Fibroblast of lung (primary cell): Measurements from ENCODE around the gene LACC1. TPM values are rescaled to one million over a fixed set of nuclear protein-coding genes. Genes with fewer than 3 reads are reported as not detected.

Experiments
- DNase-seq, 2 donors: peaks; one replicate each; pipeline versions ENCODE4 v3.0.0 to v3.0.0-alpha.2; 2010; ENCODE audit warnings: low read depth in 2 of 2
- H2AFZ ChIP-seq: 2 replicates; pipeline ENCODE4 v1.5.1; 2012; ENCODE audit warnings: low read length, control low read depth, inconsistent platforms
- H3K27ac ChIP-seq: 2 replicates; pipeline ENCODE4 v1.5.1; 2011; ENCODE audit warnings: low read length, control low read depth; ENCODE audit not compliant: insufficient read depth
- H3K27me3 ChIP-seq: 2 replicates; pipeline ENCODE4 v1.5.1; 2011; ENCODE audit warnings: mild to moderate bottlenecking, low read length; ENCODE audit not compliant: control insufficient read depth, insufficient read depth
- H3K36me3 ChIP-seq: 2 replicates; pipeline ENCODE4 v1.5.1; 2011; ENCODE audit warnings: low read length; ENCODE audit not compliant: control insufficient read depth, insufficient read depth
- H3K4me1 ChIP-seq: 2 replicates; pipeline ENCODE4 v1.5.1; 2011; ENCODE audit warnings: low read length; ENCODE audit not compliant: control insufficient read depth, insufficient read depth; ENCODE audit errors: extremely low read depth
- H3K4me2 ChIP-seq: 2 replicates; pipeline ENCODE4 v1.5.1; 2011; ENCODE audit warnings: low read length, control low read depth; ENCODE audit not compliant: insufficient read depth; ENCODE audit errors: extremely low read depth
- H3K4me3 ChIP-seq, 4 experiments: fragments of 200-600 bp in 1 of 4; sonication (generic) in 1 of 4; replicated peaks in 1 of 4; 2 replicates each; pipeline ENCODE4 v1.5.1; 2011 to 2016; ENCODE audit warnings: low read length in 4 of 4, low read depth in 3 of 4, mild to moderate bottlenecking in 3 of 4, control low read depth in 2 of 4, inconsistent platforms in 1 of 4, mixed read lengths in 1 of 4; ENCODE audit not compliant: insufficient read depth in 1 of 4; ENCODE audit errors: control extremely low read depth in 1 of 4
- H3K79me2 ChIP-seq: 2 replicates; pipeline ENCODE4 v1.5.1; 2012; ENCODE audit warnings: mild to moderate bottlenecking, low read length, inconsistent platforms; ENCODE audit not compliant: control insufficient read depth, insufficient read depth
- H3K9ac ChIP-seq: 2 replicates; pipeline ENCODE4 v1.5.1; 2011; ENCODE audit warnings: mild to moderate bottlenecking, low read length, control low read depth; ENCODE audit not compliant: insufficient read depth
- H3K9me3 ChIP-seq: 2 replicates; pipeline ENCODE4 v1.5.1; 2012; ENCODE audit warnings: low read depth, low read length; ENCODE audit not compliant: control insufficient read depth, insufficient read depth
- H4K20me1 ChIP-seq: 2 replicates; pipeline ENCODE4 v1.5.1; 2011; ENCODE audit warnings: low read length; ENCODE audit not compliant: control insufficient read depth, insufficient read depth; ENCODE audit errors: extremely low read depth
- EZH2 ChIP-seq: IDR thresholded peaks from 2 replicates; pipeline ENCODE4 v1.5.1; 2012; ENCODE audit warnings: low read length, control low read depth, mild to moderate bottlenecking; ENCODE audit errors: missing control alignments
- polyA plus RNA-seq, 2 donors: library from polyadenylated mRNA; depleted of rRNA in 1 of 2; stranded (reverse) in 1 of 2; unstranded in 1 of 2; fragments of >200 nt; gene quantifications; 2 replicates each; pipeline ENCODE4 v1.2.1, GENCODE V29; 2011 to 2012; ENCODE audit warnings: missing spikeins in 1 of 2
- total RNA-seq: library from RNA; depleted of rRNA; stranded (reverse); fragments of >200 nt; gene quantifications from 2 replicates; pipeline ENCODE4 v1.2.1, GENCODE V29; 2014
- TF ChIP-seq, protein P1 (sequence below), 2 donors: IDR thresholded peaks in 1 of 2; conservative IDR thresholded peaks in 1 of 2; 1 replicate in 1 of 2; 2 replicates in 1 of 2; pipeline ENCODE4 v1.5.1; 2011 to 2012; ENCODE audit warnings: low read length in 2 of 2, control low read depth in 1 of 2, inconsistent platforms in 1 of 2, low read depth in 1 of 2, mild to moderate bottlenecking in 1 of 2

Gene LACC1
- total and polyA plus RNA-seq, 2 donors (not counting 1 experiment from before 2014, with no cell fraction given), result 6.9 to 8.9 TPM

DNA sequence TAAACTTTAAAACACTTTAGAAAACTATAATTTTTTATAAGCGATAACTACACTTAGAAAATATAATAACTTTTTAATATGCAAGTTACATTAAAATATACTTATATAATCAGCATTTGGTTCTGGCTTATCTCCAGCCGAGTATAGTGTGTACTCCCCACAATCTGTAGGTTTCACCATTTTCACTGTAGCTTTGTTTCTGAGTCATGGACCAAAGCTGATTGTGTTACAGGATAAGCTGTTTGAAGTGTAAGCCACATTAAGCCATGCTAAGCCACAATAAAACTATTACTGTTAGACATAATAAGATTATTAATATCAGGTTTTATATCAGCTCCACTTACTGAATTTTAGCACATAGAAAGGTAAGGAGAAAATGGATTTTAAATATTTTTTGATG is 44.0 kb upstream of the LACC1 start:
- Histone ChIP-seq H3K4me3 (no peak overlapping the region), H3K27me3 (no peaks in the 10 kb centered on the region), H4K20me1 (no peaks in the 10 kb centered on the region), H3K4me1 (no peaks in the 10 kb centered on the region), H3K79me2 (no peaks in the 10 kb centered on the region), H3K9ac (no peak overlapping the region), H3K9me3 (no peaks in the 10 kb centered on the region), H3K4me2 (no peak overlapping the region), H3K27ac (no peak overlapping the region), H2AFZ (no peak overlapping the region), H3K36me3 (no peaks in the 10 kb centered on the region)
- peak; percentile 22 to 69 for DNase-seq
- TF ChIP-seq, protein P1, sequence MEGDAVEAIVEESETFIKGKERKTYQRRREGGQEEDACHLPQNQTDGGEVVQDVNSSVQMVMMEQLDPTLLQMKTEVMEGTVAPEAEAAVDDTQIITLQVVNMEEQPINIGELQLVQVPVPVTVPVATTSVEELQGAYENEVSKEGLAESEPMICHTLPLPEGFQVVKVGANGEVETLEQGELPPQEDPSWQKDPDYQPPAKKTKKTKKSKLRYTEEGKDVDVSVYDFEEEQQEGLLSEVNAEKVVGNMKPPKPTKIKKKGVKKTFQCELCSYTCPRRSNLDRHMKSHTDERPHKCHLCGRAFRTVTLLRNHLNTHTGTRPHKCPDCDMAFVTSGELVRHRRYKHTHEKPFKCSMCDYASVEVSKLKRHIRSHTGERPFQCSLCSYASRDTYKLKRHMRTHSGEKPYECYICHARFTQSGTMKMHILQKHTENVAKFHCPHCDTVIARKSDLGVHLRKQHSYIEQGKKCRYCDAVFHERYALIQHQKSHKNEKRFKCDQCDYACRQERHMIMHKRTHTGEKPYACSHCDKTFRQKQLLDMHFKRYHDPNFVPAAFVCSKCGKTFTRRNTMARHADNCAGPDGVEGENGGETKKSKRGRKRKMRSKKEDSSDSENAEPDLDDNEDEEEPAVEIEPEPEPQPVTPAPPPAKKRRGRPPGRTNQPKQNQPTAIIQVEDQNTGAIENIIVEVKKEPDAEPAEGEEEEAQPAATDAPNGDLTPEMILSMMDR (conservative IDR thresholded peaks at IDR 0.05 in 1 of 2, IDR thresholded peaks at IDR 0.05 in 1 of 2; ENCODE audit: low read depth in 1 of 2, low read length in 2 of 2), result no peak
- no peak for TF ChIP-seq EZH2

GRCh38 chr13:43838909-43839308 is 40.8 kb upstream of the LACC1 start:
- H3K79me2 ChIP-seq, result no peaks in the 10 kb centered on the region

GRCh38 chr13:43846496-43847158 is 33.1 kb upstream of the LACC1 start:
- Histone ChIP-seq H3K4me2 (no peak overlapping the region), H3K27me3 (no peaks in the 10 kb centered on the region), H3K27ac (no peak overlapping the region), H3K4me3 (no peak overlapping the region), H2AFZ (no peak overlapping the region), H3K9me3 (no peaks in the 10 kb centered on the region), H4K20me1 (no peaks in the 10 kb centered on the region), H3K4me1 (peaks cover 3% of the 10 kb centered on the region), H3K36me3 (no peaks in the 10 kb centered on the region), H3K79me2 (no peaks in the 10 kb centered on the region), H3K9ac (no peak overlapping the region)
- TF ChIP-seq EZH2, result no peak
- TF ChIP-seq, protein P1 (conservative IDR thresholded peaks at IDR 0.05 in 1 of 2, IDR thresholded peaks at IDR 0.05 in 1 of 2; ENCODE audit: low read depth in 1 of 2, low read length in 2 of 2), result no peak
- peak; percentile 79 to 86 for DNase-seq

More at GRCh38 chr13:43838909-43839308, 40.8 kb upstream of the LACC1 start:
- H3K4me3 ChIP-seq, result no peak overlapping the region
- no peak overlapping the region for H2AFZ ChIP-seq
- no peaks in the 10 kb centered on the region for H3K27me3 ChIP-seq
- H4K20me1 ChIP-seq, result no peaks in the 10 kb centered on the region
- H3K9ac ChIP-seq, result no peak overlapping the region
- no peaks in the 10 kb centered on the region for H3K36me3 ChIP-seq
- no peaks in the 10 kb centered on the region for H3K9me3 ChIP-seq
- no peaks in the 10 kb centered on the region for H3K4me1 ChIP-seq
- peak; percentile 18 to 86 for DNase-seq
- no peak overlapping the region for H3K4me2 ChIP-seq
- no peak for TF ChIP-seq EZH2
- TF ChIP-seq, protein P1 (conservative IDR thresholded peaks at IDR 0.05 in 1 of 2, IDR thresholded peaks at IDR 0.05 in 1 of 2; ENCODE audit: low read depth in 1 of 2, low read length in 2 of 2), result no peak
- no peak overlapping the region for H3K27ac ChIP-seq
